Measurements from ENCODE around the gene C10orf71. TPM values are rescaled to one million over a fixed set of nuclear protein-coding genes. Genes with fewer than 3 reads are reported as not detected.

The C10orf71 gene
- polyA plus RNA-seq, 10 donors = 12.0 to 40.0 (median 28.3) TPM

GRCh38 chr10:49271346-49271745 is 27.6 kb upstream of the C10orf71 start:
- peak in 2 of 3 donors; percentile 47 to 71 for DNase-seq

DNA sequence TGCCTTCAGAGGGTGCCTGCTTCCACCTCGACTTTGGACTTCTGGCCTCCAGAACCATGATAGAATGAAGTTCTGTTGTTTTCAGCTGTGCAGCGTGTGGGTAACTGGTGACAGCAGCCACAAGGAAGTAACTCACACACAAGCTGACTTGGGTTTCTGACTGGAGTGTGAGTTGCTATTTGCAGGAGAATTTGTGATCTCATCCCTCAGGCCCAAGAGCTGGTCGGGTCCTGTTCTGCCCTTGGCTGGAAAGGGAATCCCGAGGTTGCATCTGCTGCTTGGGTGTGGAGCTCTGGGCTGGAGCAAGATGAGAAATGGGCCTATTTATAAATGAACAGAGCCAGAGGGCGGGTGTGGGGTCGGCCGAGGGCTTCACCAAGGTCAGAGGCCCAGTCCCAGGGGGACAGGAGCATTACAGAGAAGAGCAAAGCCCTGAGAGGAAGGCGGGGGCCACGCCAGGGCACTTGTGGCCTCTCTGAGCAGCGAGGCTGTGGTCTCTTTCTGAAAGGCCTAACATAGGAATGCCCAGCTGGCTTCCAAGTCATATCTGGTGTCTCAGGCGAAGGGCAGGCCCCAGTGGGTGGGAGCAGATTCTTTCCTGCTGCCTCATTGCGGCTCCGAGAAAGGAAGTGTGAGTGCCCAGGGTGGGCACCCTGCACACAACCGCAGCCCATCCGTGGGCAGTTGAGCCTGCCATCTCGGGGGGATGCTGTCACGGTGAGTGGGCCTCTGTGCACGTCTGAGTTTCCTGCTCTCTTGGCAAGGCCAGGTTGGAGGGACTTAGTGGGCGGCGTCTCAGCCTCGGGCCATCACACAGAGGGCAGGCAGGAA is 26.5 kb upstream of the C10orf71 start:
- DNase-seq = peak; percentile 63 to 73 (median 64)

DNA sequence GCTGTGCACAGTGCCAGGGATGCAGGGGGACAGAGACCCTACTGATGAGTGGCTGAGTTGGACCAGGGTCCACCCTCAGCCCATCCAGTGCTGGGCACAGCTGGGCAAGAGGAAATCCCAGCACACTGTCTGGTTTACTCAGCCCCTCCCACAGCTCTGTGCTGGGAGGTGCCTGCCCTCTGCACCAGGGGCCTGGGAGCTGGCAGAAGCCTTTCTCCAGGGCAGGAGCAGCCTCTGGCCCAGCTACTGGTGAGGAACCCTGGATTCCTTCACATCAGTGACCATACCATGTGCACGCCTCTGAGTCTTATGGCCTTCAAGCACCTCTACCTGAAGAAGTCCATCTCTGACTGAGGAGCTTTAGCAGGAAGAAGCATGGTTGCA is 25.9 kb upstream of the C10orf71 start:
- DNase-seq = no peak

DNA sequence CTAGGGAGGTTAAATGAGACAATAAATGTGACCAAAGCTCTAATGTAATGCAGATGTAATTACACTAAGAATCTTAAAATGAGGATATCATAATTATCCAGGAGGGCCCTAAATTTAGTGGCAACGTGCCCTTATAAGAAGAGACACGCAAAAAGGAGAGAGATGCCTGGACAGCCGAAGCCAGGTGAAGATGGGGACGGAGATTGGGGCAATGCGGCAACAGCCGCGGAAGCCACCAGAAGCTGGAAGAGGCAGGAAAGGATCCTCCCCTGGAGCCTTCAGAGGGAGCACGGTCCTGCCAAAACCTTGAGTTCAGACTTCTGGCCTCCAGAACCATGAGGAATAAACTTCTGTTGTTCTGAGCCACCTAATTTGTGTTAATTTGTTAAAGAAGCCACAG is 25.3 kb upstream of the C10orf71 start:
- no peak for DNase-seq

- no peak for DNase-seq
Measured at GRCh38 chr10:49274886-49275285, 24.1 kb upstream of the C10orf71 start.

GRCh38 chr10:49275896-49276295 is 23.1 kb upstream of the C10orf71 start:
- DNase-seq = no peak

DNA sequence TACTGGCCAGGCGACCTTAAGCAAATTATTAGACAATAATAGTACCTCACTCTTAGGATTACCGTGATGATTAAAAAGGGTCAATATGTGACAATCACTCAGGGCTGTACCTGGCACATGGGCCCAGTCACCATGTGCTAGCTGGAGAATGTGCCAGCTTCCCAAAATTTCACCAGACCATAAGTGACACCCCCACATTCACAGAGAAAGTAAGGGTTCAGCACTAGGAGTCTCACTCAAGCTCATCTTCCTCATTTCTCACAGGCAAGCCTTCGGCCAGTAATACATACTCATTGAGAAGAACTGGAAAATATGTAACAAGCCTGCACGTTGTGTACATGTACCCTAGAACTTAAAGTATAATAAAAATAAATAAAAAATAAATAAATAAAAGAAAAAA is 22.4 kb upstream of the C10orf71 start:
- no peak for DNase-seq

DNA sequence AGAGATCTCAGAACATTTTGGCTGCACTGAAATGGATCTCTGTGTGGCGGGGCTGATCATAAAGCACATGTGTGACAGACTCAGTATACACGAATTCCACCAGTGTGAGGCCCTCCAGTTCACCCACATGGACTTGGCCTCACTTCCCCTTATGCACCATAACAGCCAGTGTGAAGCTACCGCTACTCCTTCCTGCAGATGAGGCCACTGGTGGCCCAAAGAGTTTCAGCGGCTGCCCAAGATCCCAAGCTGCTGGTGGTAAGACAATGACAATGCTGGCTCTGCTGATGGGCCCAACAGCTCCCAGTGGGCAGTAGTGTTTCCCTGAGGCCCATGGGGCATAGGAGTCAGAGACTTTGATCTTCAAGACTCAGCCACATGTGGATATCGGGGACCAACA is 21.0 kb upstream of the C10orf71 start:
- DNase-seq = no peak

DNA sequence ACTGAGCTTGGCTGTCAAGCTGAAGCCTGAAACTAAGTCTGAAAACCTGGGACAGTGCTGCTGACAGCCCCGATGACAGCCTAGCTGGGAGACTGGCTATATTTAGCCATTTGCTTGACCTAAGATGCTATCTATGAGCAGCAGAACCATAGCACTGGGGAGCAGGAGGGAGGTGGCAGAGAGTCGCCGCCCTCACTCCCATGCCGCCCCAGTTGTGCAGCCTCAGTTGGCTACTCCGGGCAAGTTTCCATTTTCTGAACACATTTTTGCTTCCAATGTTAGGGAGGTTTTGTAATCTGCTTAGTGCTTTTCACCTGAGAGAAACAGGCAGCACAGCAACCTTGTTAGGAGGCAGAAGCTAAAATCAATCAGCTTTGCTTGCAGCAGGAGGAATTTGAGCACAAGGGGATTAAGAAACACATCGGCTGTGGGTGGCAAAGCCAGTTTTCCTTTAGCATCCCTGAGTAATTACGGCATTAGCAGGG is 20.4 kb upstream of the C10orf71 start:
- DNase-seq = no peak

DNA sequence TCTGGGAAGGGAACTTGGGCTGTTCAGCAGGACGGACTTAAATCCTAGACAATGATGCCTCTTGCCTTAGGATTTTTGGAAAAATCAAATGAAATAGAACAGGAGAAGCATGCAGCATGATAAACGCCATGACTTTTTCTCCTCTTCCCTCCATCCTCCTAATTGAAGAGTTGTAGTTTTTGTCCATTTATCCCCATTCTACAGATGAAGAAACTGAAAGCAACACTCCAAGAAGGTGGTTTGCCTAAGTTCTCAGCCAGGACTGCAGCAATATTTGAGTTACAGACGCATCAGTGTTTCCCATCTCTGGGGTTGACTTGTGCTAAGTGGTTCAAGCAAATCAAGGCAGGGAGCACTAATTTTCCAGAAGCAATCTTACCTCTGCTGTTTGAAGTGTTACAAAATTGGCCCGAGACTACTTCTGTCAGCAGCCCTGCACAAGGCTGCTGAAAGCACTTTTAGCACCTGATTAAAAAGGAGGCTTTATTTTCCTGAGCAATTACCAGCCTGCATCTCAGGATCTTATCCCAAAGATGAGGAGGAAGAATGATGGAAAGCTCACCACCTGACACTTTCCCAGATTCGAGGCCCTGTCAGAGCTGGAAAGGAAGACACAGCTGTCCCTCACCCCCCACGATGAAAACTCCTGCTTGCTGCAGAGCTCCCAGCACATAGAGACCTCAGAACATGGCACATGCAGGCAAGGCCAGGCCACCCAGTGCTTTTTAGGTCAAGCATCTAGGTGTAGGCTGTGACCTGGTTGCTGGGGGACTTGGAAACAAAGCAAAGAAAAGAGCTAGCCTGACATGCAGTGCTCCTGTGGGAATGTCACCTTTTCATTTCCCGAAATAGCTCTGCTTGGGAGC is 19.7 kb upstream of the C10orf71 start:
- no peak for DNase-seq

DNA sequence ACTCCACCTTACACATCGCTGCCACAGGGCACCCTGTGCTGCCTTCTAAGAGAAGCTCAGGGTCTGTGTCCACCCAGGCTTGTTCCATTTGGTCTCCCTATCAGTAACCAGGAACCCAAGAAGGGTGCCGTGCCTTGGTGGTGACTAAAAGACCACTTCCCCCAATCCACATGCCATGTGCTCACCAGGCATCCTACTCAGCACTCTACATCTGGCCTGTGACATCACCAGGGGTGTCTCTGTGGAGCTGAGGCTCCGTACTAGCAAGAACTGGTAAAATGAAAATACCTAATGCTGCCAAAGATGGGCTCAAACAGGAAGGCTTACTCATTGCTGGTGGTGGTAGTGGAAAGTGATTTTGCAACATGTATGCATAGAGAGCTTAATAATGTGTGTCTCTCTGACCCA is 19.0 kb upstream of the C10orf71 start:
- DNase-seq = no peak

GRCh38 chr10:49281461-49281860 is 17.5 kb upstream of the C10orf71 start:
- DNase-seq = no peak

DNA sequence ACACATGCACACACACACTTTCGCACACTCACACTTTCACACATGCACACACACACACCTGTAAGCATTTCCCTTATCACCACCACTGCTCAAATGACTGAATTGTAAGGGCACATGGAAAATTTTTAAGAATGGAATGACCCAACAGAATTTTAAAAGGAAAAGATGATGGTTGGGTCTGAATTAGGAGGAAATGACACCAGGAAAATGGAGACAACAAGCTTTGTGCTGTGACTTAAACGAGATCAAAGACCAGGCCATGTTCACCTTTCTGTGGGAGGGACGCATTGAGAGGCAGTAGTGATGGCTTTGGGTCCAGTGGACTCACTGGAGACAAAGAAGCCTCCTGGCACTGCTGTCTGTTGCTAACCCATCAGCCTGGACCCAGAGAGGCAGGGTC is 16.7 kb upstream of the C10orf71 start:
- no peak for DNase-seq

DNA sequence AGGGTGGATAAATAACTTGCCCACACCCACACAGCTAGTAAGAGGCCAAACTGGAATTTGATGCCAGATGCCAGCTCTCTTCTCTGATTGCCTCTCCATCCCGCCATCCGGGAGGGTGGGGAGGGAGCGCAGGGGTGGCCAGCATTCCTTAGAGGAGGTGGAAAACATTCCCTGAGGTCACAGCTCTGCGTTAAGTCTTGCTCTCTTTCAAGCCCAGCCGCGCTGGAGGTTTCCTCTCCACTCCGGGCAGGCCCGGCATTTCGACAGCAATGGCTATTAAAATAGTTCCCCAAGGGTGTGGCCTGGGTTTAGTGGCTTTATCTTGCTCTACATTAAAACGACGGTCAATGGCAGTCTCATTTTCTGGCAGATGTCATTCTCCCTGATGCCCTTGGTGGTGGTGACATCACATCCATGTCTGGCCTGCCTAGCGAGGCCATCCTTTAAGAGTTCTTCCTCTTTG is 16.1 kb upstream of the C10orf71 start:
- no peak for DNase-seq

DNA sequence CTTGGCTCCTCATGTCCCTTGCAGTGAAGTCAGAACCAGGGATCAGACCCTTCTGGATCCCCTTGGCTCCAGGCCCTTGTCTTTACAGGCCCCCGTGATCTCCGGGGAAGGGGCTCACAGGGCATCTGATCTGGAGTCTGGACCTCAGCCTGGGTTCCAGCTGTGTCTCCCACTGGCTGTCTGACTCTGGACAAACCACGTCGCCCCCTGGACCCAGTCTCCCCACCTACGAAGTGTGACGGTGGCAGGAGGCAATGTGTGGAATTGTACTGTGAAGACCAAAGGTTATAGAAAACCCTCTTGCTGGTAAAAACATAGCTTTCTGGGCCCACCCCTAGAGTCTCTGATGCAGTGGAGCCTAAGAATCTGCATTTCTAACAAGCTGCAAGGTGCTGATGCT is 15.5 kb upstream of the C10orf71 start:
- no peak for DNase-seq

DNA sequence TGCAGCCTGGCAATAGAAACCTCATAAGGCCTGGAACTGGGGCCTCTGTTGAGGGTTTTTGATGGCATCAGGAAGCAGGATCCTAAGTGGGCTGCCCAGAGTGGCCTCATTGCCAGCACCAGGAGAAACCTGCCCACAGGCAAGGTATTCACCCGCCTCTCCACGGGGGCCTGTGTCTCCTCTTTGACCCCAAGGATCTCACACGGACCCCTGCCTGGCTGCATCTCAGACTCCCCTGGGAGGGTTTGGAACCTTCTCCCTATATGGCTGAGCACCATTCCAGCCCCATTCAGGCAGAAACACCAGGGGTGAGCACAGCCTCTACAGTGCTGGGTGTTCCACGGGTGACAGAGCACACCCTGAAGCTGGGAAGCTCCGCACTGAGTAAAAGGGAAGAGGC is 14.6 kb upstream of the C10orf71 start:
- no peak for DNase-seq

GRCh38 chr10:49285232-49285631 is 13.7 kb upstream of the C10orf71 start:
- no peak for DNase-seq

GRCh38 chr10:49286686-49287085 is 12.3 kb upstream of the C10orf71 start:
- no peak for DNase-seq

- no peak for DNase-seq
Measured at GRCh38 chr10:49287689-49288340, 11.2 kb upstream of the C10orf71 start.

- no peak for DNase-seq
Measured at GRCh38 chr10:49288341-49289065, 10.5 kb upstream of the C10orf71 start.

- no peak for DNase-seq
Measured at GRCh38 chr10:49289480-49289879, 9.5 kb upstream of the C10orf71 start.

GRCh38 chr10:49290131-49290530 is 8.8 kb upstream of the C10orf71 start:
- DNase-seq = no peak
